Measurements from ENCODE around the gene CYP2W1. TPM values are rescaled to one million over a fixed set of nuclear protein-coding genes. Genes with fewer than 3 reads are reported as not detected.

The CYP2W1 gene
- total RNA-seq, 1 donor from 2014 or later: not detected

DNA sequence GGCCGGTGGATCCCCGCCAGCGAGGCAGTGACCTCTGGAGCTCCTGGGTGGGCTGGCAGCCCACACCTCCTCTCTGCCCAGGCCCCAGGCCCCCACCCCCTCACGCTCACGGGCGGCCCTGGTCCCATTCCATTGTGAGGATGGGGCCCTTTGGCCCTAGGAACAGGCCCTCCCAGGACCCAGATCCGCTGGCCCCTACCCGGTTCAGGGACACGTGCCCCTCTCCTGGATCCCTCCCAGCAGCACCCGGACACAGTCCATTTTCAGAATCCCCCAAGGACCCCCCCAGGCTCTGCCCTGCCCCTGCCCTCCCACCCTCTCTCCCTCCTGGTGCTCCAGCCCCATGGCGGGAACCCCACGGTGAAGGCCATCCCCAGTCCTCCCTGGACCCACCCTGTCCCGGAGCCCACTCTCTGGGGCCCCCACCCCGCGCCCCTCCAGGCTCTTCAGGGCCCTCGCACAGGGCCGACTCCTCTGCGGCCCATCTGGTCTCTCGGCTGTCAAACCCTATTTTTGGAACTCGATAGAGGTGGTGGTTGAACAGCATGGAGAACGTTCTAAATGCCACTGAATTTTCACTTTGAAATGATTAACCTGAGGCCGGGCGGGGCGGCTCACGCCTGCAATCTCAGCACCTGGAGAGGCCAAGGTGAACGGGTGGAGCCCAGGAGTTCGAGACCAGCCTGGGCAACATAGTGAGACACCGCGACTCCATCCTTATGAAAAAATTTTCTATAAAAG is 36.6 kb upstream of the CYP2W1 start:
- Mint-ChIP-seq H3K27me3 (ENCODE audit: unreplicated experiment) (peaks cover 7% of the 10 kb centered on the region), H3K4me3 (ENCODE audit: unreplicated experiment) (no peak overlapping the region), H3K36me3 (ENCODE audit: unreplicated experiment) (no peaks in the 10 kb centered on the region), H3K27ac (ENCODE audit: unreplicated experiment) (no peak overlapping the region), H3K9me3 (ENCODE audit: unreplicated experiment) (peaks cover 6% of the 10 kb centered on the region), H3K4me1 (ENCODE audit: unreplicated experiment) (no peaks in the 10 kb centered on the region)
- no peak for TF ChIP-seq CTCF (IDR thresholded peaks at IDR 0.05)
- DNase-seq (ENCODE audit: extremely low spot score, unreplicated experiment): no peak

DNA sequence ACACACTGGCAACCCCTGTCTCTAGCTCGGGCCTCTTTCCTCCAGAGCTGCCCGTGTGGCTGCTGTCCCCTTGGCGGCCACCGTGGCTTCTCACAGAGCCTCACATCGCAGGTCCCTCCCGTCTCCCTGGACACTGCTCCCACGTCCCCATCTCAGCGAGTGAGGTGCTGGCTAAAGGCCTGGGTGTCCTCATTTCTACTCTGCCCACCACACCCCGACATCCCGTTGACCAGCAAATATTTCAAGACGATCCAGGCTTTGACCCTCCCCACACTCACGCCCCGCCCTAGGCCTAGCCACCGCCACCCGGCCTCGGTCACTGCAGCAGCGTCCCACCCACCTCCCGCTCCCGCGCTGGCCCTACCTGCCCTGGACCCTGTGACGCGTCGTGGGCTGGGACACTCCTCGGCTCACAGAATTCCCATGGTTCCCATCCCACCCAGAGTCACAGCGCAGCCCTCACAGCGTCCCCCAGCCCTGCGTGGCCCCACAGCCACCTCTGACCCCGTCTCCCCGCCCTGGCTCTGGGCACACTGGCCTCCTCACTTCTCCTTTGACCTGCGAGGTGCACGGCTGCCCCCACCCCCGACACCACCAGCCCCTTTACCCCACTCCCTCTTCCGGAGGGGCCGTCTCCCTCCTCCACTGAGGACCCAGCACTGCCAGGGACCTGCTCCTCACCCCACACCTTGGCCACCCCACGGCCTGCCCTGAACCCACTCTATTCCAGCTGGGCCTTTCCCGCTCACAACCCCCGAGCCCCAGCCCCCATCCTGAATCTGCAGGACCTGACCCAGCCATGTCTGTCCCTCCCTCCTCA is 35.4 kb upstream of the CYP2W1 start:
- DNase-seq (ENCODE audit: extremely low spot score, unreplicated experiment): no peak
- Mint-ChIP-seq H3K4me3 (ENCODE audit: unreplicated experiment) (no peak overlapping the region), H3K27me3 (ENCODE audit: unreplicated experiment) (no peaks in the 10 kb centered on the region), H3K27ac (ENCODE audit: unreplicated experiment) (no peak overlapping the region), H3K9me3 (ENCODE audit: unreplicated experiment) (no peaks in the 10 kb centered on the region), H3K4me1 (ENCODE audit: unreplicated experiment) (no peaks in the 10 kb centered on the region), H3K36me3 (ENCODE audit: unreplicated experiment) (no peaks in the 10 kb centered on the region)
- TF ChIP-seq CTCF (IDR thresholded peaks at IDR 0.05): no peak

- no peak for DNase-seq (ENCODE audit: extremely low spot score, unreplicated experiment)
- no peaks in the 10 kb centered on the region for H3K9me3 Mint-ChIP-seq (ENCODE audit: unreplicated experiment)
- no peak for TF ChIP-seq CTCF (IDR thresholded peaks at IDR 0.05)
- no peaks in the 10 kb centered on the region for H3K36me3 Mint-ChIP-seq (ENCODE audit: unreplicated experiment)
- H3K27me3 Mint-ChIP-seq (ENCODE audit: unreplicated experiment): no peaks in the 10 kb centered on the region
- H3K4me3 Mint-ChIP-seq (ENCODE audit: unreplicated experiment): no peak overlapping the region
- H3K27ac Mint-ChIP-seq (ENCODE audit: unreplicated experiment): no peak overlapping the region
- no peaks in the 10 kb centered on the region for H3K4me1 Mint-ChIP-seq (ENCODE audit: unreplicated experiment)
Measured at GRCh38 chr7:949021-949934, 33.7 kb upstream of the CYP2W1 start.

- no peak overlapping the region for H3K27ac Mint-ChIP-seq (ENCODE audit: unreplicated experiment)
- H3K9me3 Mint-ChIP-seq (ENCODE audit: unreplicated experiment): no peaks in the 10 kb centered on the region
- peaks cover 3% of the 10 kb centered on the region for H3K27me3 Mint-ChIP-seq (ENCODE audit: unreplicated experiment)
- peaks cover 3% of the 10 kb centered on the region for H3K4me1 Mint-ChIP-seq (ENCODE audit: unreplicated experiment)
- H3K36me3 Mint-ChIP-seq (ENCODE audit: unreplicated experiment): no peaks in the 10 kb centered on the region
- no peak overlapping the region for H3K4me3 Mint-ChIP-seq (ENCODE audit: unreplicated experiment)
- TF ChIP-seq CTCF (IDR thresholded peaks at IDR 0.05): no peak
- no peak for DNase-seq (ENCODE audit: extremely low spot score, unreplicated experiment)
Measured at GRCh38 chr7:951881-952547, 31.0 kb upstream of the CYP2W1 start.

Data from osteocyte (in vitro differentiated cells).